HepG2 (cell line): ENCODE results near the gene BCL11B. TPM values are rescaled to one million over a fixed set of nuclear protein-coding genes. Genes with fewer than 3 reads are reported as not detected.

Experiments used
- ATAC-seq: fragments of 200-7000 bp; cut with Tn5 transposase; 3 replicates; pipeline ENCODE4 v1.9.1; 2020; ENCODE audit warnings: mild to moderate bottlenecking, moderate library complexity
- BruUV-seq: library from RNA; stranded (reverse); fragments of 400-500 nt; replicated peaks from 2 replicates; lab custom pipeline; 2021; lab: Mats Ljungman, UMichigan
- CTCF ChIA-PET: fragments of 300-600 bp; formaldehyde crosslinking; extraction: SDS; loops from one replicate; lab custom pipeline; 2021; ENCODE audit warnings: low total read pairs, inconsistent platforms, low intra/inter-chr PET ratio; lab: Yijun Ruan, JAX
- POLR2A ChIA-PET: fragments of 350-600 bp; sonication (Branson Sonifier 250); formaldehyde crosslinking; loops from one replicate; lab custom pipeline; 2020; ENCODE audit warnings: antibody characterized with exemption, inconsistent platforms; lab: Yijun Ruan, JAX
- DNase-seq: peaks from one replicate; pipeline ENCODE4 v3.0.0-alpha.2; 2015; ENCODE audit warnings: low spot score
- FAIRE-seq: peaks from 3 replicates; lab custom pipeline; 2011; peaks lifted over from hg19 to GRCh38; lab: Jason Lieb, UNC
- H2AFZ ChIP-seq: one replicate; pipeline ENCODE4 v1.6.1; 2011; ENCODE audit warnings: low read length, inconsistent platforms
- H3K27ac ChIP-seq: fragments of 300-600 bp; 3 replicates; pipeline ENCODE4 v1.8.0; 2011; ENCODE audit warnings: mixed run types, mild to moderate bottlenecking, mixed read lengths, low read length, inconsistent platforms; ENCODE audit not compliant: insufficient read depth; ENCODE audit errors: extremely low read length
- H3K27me3 ChIP-seq, 2 experiments: fragments of 200-600 bp in 1 of 2; 2 replicates in 1 of 2; 3 replicates in 1 of 2; pipeline versions ENCODE4 v1.6.0 to v1.8.0; 2011; ENCODE audit warnings: low read length in 2 of 2, mild to moderate bottlenecking in 2 of 2, moderate library complexity in 2 of 2, inconsistent platforms in 1 of 2; ENCODE audit not compliant: insufficient read depth in 2 of 2, control insufficient read depth in 1 of 2
- H3K36me3 ChIP-seq, 2 experiments: fragments of 200-600 bp in 1 of 2; replicated peaks in 1 of 2; 2 replicates in 1 of 2; 3 replicates in 1 of 2; pipeline versions ENCODE4 v1.5.1 to v1.8.0; 2011; ENCODE audit warnings: low read length in 2 of 2, inconsistent platforms in 1 of 2; ENCODE audit not compliant: insufficient read depth in 2 of 2, control insufficient read depth in 1 of 2
- H3K4me1 ChIP-seq: 2 replicates; pipeline ENCODE4 v1.5.1; 2012; ENCODE audit warnings: low read length, inconsistent platforms; ENCODE audit not compliant: insufficient read depth
- H3K4me2 ChIP-seq: 2 replicates; pipeline ENCODE4 v1.6.0; 2011; ENCODE audit warnings: low read depth, low read length, inconsistent platforms
- H3K4me3 ChIP-seq, 3 experiments: fragments of 200-600 bp in 1 of 3; sonication (generic), shearing (Covaris generic) in 1 of 3; replicated peaks in 1 of 3; 2 replicates each; pipeline ENCODE4 v1.5.1; 2011 to 2016; ENCODE audit warnings: low read length in 3 of 3, inconsistent platforms in 2 of 3, low read depth in 2 of 3, mild to moderate bottlenecking in 2 of 3, control low read depth in 1 of 3, mixed read lengths in 1 of 3; ENCODE audit not compliant: insufficient read depth in 1 of 3
- H3K79me2 ChIP-seq: one replicate; pipeline ENCODE4 v1.6.1; 2011; ENCODE audit warnings: low read length, inconsistent platforms; ENCODE audit not compliant: insufficient read depth
- H3K9ac ChIP-seq: 2 replicates; pipeline ENCODE4 v1.6.0; 2011; ENCODE audit warnings: mild to moderate bottlenecking, low read depth, low read length, inconsistent platforms; ENCODE audit not compliant: insufficient read depth
- H3K9me3 ChIP-seq: 2 replicates; pipeline ENCODE4 v1.5.1; 2012; ENCODE audit warnings: mild to moderate bottlenecking, low read length
- H4K20me1 ChIP-seq: 2 replicates; pipeline ENCODE4 v1.6.0; 2011; ENCODE audit warnings: inconsistent platforms, mild to moderate bottlenecking, low read length, moderate library complexity; ENCODE audit not compliant: insufficient read depth
- ARNTL ChIP-seq: sonication (generic); formaldehyde crosslinking; IDR thresholded peaks from 2 replicates; pipeline ENCODE4 v1.4.0; 2020; ENCODE audit warnings: mild to moderate bottlenecking, missing genetic modification reagents
- CBX1 ChIP-seq: IDR thresholded peaks from one replicate; pipeline ENCODE4 v1.6.1; 2016; ENCODE audit warnings: antibody characterized with exemption, low read depth
- CHD2 ChIP-seq: IDR thresholded peaks from 2 replicates; pipeline ENCODE4 v1.6.1; 2011; ENCODE audit warnings: low read depth, low read length, improper control_type of control experiment
- KMT2B ChIP-seq: IDR thresholded peaks from 2 replicates; pipeline ENCODE4 v1.6.1; 2016; ENCODE audit warnings: missing genetic modification reagents, missing compliant biosample characterization
- SIX4 ChIP-seq: sonication (generic); formaldehyde crosslinking; IDR thresholded peaks from 2 replicates; pipeline ENCODE4 v1.4.0; 2020; ENCODE audit warnings: missing genetic modification reagents
- TAF1 ChIP-seq: sonication (generic); formaldehyde crosslinking; IDR thresholded peaks from 2 replicates; pipeline ENCODE4 v1.4.0; 2020; ENCODE audit warnings: missing genetic modification reagents
- TCF7L2 ChIP-seq: IDR thresholded peaks from 2 replicates; pipeline ENCODE4 v1.6.1; 2011; ENCODE audit warnings: mild to moderate bottlenecking, low read depth, low read length, moderate library complexity
- ZFP41 ChIP-seq: sonication (generic); formaldehyde crosslinking; IDR thresholded peaks from 2 replicates; pipeline ENCODE4 v1.4.0; 2020; ENCODE audit warnings: mild to moderate bottlenecking, missing genetic modification reagents, borderline replicate concordance
- ZNF331 ChIP-seq: sonication (generic); formaldehyde crosslinking; IDR thresholded peaks from 2 replicates; pipeline ENCODE4 v1.4.0; 2020; ENCODE audit warnings: missing genetic modification reagents
- ZNF460 ChIP-seq: sonication (generic); formaldehyde crosslinking; IDR thresholded peaks from 2 replicates; pipeline ENCODE4 v1.5.1; 2020; ENCODE audit warnings: missing genetic modification reagents, mild to moderate bottlenecking, borderline replicate concordance
- ZNF720 ChIP-seq: sonication (generic); formaldehyde crosslinking; IDR thresholded peaks from 2 replicates; pipeline ENCODE4 v1.4.0; 2020; ENCODE audit warnings: missing genetic modification reagents
- WGBS: methylation state at CpG from one replicate; pipeline ENCODE4 v1.1.6; 2017; ENCODE audit warnings: low lambda C conversion rate; 5-methylcytosine and 5-hydroxymethylcytosine counted together
- in situ Hi-C: cut with HindIII; loops from 2 replicates; pipeline ENCODE4 v1.10.0; 2017; ENCODE audit warnings: low pct_unique_long_range_greater_than_20kb; ENCODE audit not compliant: extremely low pct_ligation_motif_present
- intact Hi-C: fragments of 100-400 bp; cut with micrococcal nuclease; formaldehyde crosslinking; loops from one replicate; pipeline ENCODE4 v1.10.0; 2022; ENCODE audit not compliant: unreplicated experiment
- polyA plus RNA-seq, 8 experiments: library from polyadenylated mRNA; depleted of rRNA in 3 of 8; stranded (reverse) in 7 of 8; unstranded in 1 of 8; fragments of >200 nt; fragmentation: Illumina TruSeq in 4 of 8; extraction: Trizol in 4 of 8; gene quantifications; 2 replicates each; pipeline versions ENCODE4 v1.2.1 to v1.2.3, GENCODE V29; 2011 to 2016; ENCODE audit warnings: low read depth in 4 of 8, missing spikeins in 1 of 8, mixed read lengths in 1 of 8; ENCODE audit not compliant: insufficient read depth in 1 of 8
- total RNA-seq, 5 experiments: library from RNA; depleted of rRNA; stranded (reverse); fragments of >200 nt; fragmentation: Illumina TruSeq; extraction: Trizol; gene quantifications; 2 replicates each; pipeline ENCODE4 v1.2.3, GENCODE V29; 2016; ENCODE audit warnings: low read depth in 1 of 5
- TF ChIP-seq, protein P1 (sequence below), 2 experiments: IDR thresholded peaks; 2 replicates each; pipeline ENCODE4 v1.6.1; 2011 to 2012; ENCODE audit warnings: low read length in 2 of 2, borderline replicate concordance in 1 of 2, low read depth in 1 of 2, mild to moderate bottlenecking in 1 of 2, moderate library complexity in 1 of 2
- TF ChIP-seq, protein P2 (sequence below): IDR thresholded peaks from 2 replicates; pipeline ENCODE4 v1.6.1; 2016; ENCODE audit warnings: low read depth

Gene BCL11B
- total and polyA plus RNA-seq, 2 of the 13 experiments (the other 11 are each of a cell fraction or from before 2014, with no cell fraction given) = not detected

DNA sequence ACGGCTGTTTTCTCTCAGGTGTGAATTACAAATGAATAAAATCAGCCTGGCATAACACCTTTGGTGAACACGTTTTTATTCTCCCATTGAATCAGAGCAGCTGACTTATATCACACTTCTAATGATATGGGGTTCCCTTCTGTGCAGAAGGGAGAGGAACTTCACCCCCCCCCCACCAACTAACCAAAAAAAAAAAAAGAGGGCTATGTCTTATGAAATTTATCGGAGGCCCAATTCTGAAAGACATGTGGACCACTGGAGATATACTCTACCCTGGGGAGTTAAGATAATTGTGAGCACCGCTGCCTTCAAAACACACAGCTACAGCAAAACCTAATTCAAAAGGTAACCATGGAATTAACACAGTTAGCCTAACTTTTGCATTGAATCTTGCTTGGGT, 4.6 kb downstream of the BCL11B start:
- intact Hi-C loops (loop anchor here (5.0 to 10.0 kb wide), 3 partner anchors 1130 to 1973 kb away; no protein-coding TSS in a partner anchor), in situ Hi-C loops (loop anchor here (10.0 to 25.0 kb wide), 3 partner anchors 143 to 1280 kb away; no protein-coding TSS in a partner anchor)
- BruUV-seq = no TSS peak
- Histone ChIP-seq H3K4me1 (peaks cover 9% of the 10 kb centered on the region), H3K79me2 (no peaks in the 10 kb centered on the region), H3K9ac (no peak overlapping the region), H3K27me3 (peaks cover 8 to 69% of the 10 kb centered on the region in 2 experiments), H3K4me3 (no peak overlapping the region), H4K20me1 (no peaks in the 10 kb centered on the region), H3K36me3 (no peaks in the 10 kb centered on the region), H3K4me2 (no peak overlapping the region), H3K27ac (no peak overlapping the region), H2AFZ (no peak overlapping the region), H3K9me3 (no peaks in the 10 kb centered on the region)
- ATAC-seq (no peak), FAIRE-seq (no peak), DNase-seq (no peak)
- CTCF ChIA-PET = no interaction called here
- TF ChIP-seq ZNF720 (CRISPR knock-in tag) = no peak
- no peak for TF ChIP-seq TAF1 (CRISPR knock-in tag)
- TF ChIP-seq SIX4 (CRISPR knock-in tag) = no peak
- TF ChIP-seq TCF7L2 = no peak
- TF ChIP-seq ARNTL (CRISPR knock-in tag) = no peak
- TF ChIP-seq ZNF460 (CRISPR knock-in tag) = no peak
- no peak for TF ChIP-seq CBX1
- TF ChIP-seq KMT2B (CRISPR knock-in tag) = no peak
- TF ChIP-seq CHD2 = no peak
- no peak for TF ChIP-seq ZNF331 (CRISPR knock-in tag)
- TF ChIP-seq, protein P1, sequence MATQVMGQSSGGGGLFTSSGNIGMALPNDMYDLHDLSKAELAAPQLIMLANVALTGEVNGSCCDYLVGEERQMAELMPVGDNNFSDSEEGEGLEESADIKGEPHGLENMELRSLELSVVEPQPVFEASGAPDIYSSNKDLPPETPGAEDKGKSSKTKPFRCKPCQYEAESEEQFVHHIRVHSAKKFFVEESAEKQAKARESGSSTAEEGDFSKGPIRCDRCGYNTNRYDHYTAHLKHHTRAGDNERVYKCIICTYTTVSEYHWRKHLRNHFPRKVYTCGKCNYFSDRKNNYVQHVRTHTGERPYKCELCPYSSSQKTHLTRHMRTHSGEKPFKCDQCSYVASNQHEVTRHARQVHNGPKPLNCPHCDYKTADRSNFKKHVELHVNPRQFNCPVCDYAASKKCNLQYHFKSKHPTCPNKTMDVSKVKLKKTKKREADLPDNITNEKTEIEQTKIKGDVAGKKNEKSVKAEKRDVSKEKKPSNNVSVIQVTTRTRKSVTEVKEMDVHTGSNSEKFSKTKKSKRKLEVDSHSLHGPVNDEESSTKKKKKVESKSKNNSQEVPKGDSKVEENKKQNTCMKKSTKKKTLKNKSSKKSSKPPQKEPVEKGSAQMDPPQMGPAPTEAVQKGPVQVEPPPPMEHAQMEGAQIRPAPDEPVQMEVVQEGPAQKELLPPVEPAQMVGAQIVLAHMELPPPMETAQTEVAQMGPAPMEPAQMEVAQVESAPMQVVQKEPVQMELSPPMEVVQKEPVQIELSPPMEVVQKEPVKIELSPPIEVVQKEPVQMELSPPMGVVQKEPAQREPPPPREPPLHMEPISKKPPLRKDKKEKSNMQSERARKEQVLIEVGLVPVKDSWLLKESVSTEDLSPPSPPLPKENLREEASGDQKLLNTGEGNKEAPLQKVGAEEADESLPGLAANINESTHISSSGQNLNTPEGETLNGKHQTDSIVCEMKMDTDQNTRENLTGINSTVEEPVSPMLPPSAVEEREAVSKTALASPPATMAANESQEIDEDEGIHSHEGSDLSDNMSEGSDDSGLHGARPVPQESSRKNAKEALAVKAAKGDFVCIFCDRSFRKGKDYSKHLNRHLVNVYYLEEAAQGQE (IDR thresholded peaks at IDR 0.05; ENCODE audit: borderline replicate concordance in 1 of 2, low read depth in 1 of 2, low read length in 2 of 2) = no peak
- no peak for TF ChIP-seq ZFP41
- TF ChIP-seq, protein P2, sequence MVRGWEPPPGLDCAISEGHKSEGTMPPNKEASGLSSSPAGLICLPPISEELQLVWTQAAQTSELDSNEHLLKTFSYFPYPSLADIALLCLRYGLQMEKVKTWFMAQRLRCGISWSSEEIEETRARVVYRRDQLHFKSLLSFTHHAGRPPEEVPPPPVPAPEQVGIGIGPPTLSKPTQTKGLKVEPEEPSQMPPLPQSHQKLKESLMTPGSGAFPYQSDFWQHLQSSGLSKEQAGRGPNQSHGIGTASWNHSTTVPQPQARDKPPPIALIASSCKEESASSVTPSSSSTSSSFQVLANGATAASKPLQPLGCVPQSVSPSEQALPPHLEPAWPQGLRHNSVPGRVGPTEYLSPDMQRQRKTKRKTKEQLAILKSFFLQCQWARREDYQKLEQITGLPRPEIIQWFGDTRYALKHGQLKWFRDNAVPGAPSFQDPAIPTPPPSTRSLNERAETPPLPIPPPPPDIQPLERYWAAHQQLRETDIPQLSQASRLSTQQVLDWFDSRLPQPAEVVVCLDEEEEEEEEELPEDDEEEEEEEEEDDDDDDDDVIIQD = no peak
- WGBS = 2% methylated on average over 4 of the region's 4 CpGs
- POLR2A ChIA-PET = no interaction called here
